CD8-positive, alpha-beta memory T cell (primary cell): ENCODE data around the gene RGS6. TPM values are rescaled to one million over a fixed set of nuclear protein-coding genes. Genes with fewer than 3 reads are reported as not detected.

Source experiments
- CTCF ChIA-PET: fragments of 350-600 bp; sonication (Branson Sonifier 250); formaldehyde crosslinking; loops from one replicate; lab custom pipeline; 2021; ENCODE audit warnings: antibody characterized with exemption; lab: Charles Lee
- POLR2A ChIA-PET: fragments of 350-600 bp; sonication (Branson Sonifier 250); formaldehyde crosslinking; loops from one replicate; lab custom pipeline; 2021; ENCODE audit warnings: antibody characterized with exemption; lab: Charles Lee
- DNase-seq, 5 donors: peaks; one replicate each; pipeline versions ENCODE4 v3.0.0 to v3.0.0-alpha.2; 2020 to 2022; ENCODE audit warnings: mixed read lengths in 1 of 5
- H3K27ac ChIP-seq: one replicate; pipeline ENCODE4 v1.7.0; 2013; ENCODE audit warnings: low read depth, mild to moderate bottlenecking, low read length, moderate library complexity
- H3K27me3 ChIP-seq: 2 replicates; pipeline ENCODE4 v1.7.0; 2013; ENCODE audit warnings: low read length, mild to moderate bottlenecking; ENCODE audit not compliant: insufficient read depth, poor library complexity, severe bottlenecking
- H3K36me3 ChIP-seq: 2 replicates; pipeline ENCODE4 v1.7.0; 2013; ENCODE audit warnings: mild to moderate bottlenecking, low read length, moderate library complexity; ENCODE audit not compliant: insufficient read depth
- H3K4me1 ChIP-seq: 2 replicates; pipeline ENCODE4 v1.7.0; 2013; ENCODE audit warnings: mild to moderate bottlenecking, low read length, moderate library complexity; ENCODE audit not compliant: insufficient read depth
- H3K4me3 ChIP-seq: 2 replicates; pipeline ENCODE4 v1.7.0; 2013; ENCODE audit warnings: mild to moderate bottlenecking, low read length
- H3K9me3 ChIP-seq: 2 replicates; pipeline ENCODE4 v1.7.0; 2013; ENCODE audit warnings: mild to moderate bottlenecking, low read length
- H3K27ac Mint-ChIP-seq, 8 donors: one replicate each; pipeline ENCODE4 v1.8.0; 2020 to 2021; ENCODE audit warnings: mixed read lengths in 8 of 8, mild to moderate bottlenecking in 6 of 8, inconsistent platforms in 3 of 8, moderate library complexity in 3 of 8
- H3K27me3 Mint-ChIP-seq, 2 donors: one replicate each; pipeline ENCODE4 v1.8.0; 2020 to 2021; ENCODE audit warnings: mixed read lengths in 2 of 2, mild to moderate bottlenecking in 1 of 2, moderate library complexity in 1 of 2
- H3K36me3 Mint-ChIP-seq, 3 donors: one replicate each; pipeline ENCODE4 v1.8.0; 2020 to 2021; ENCODE audit warnings: mixed read lengths in 3 of 3, inconsistent platforms in 1 of 3, mild to moderate bottlenecking in 1 of 3
- H3K4me1 Mint-ChIP-seq, 3 donors: one replicate each; pipeline ENCODE4 v1.8.0; 2020 to 2021; ENCODE audit warnings: mixed read lengths in 3 of 3, inconsistent platforms in 1 of 3, mild to moderate bottlenecking in 1 of 3
- H3K4me3 Mint-ChIP-seq, 7 donors: one replicate each; pipeline ENCODE4 v1.8.0; 2020 to 2021; ENCODE audit warnings: mixed read lengths in 7 of 7, mild to moderate bottlenecking in 6 of 7, moderate library complexity in 4 of 7, inconsistent platforms in 2 of 7
- H3K9me3 Mint-ChIP-seq, 5 donors: one replicate each; pipeline ENCODE4 v1.8.0; 2020 to 2022; ENCODE audit warnings: mixed read lengths in 5 of 5, mild to moderate bottlenecking in 3 of 5, moderate library complexity in 2 of 5, inconsistent platforms in 1 of 5
- polyA plus RNA-seq: library from polyadenylated mRNA; unstranded; fragments of 300-500 nt; fragmentation: Illumina TruSeq; gene quantifications from one replicate; pipeline ENCODE4 v1.2.3, GENCODE V29; 2021
- total RNA-seq, 2 experiments: library from RNA; stranded (reverse); gene quantifications; one replicate each; pipeline ENCODE4 v1.2.3, GENCODE V29; 2021

Gene RGS6
- total and polyA plus RNA-seq, 3 experiments from 2014 or later, result 0.60 to 0.88 TPM; not detected in 1

GRCh38 chr14:72521968-72522741 is 589.9 kb downstream of the RGS6 start:
- POLR2A ChIA-PET, result no interaction called here

GRCh38 chr14:72522847-72523246 is 590.6 kb downstream of the RGS6 start:
- ChIA-PET POLR2A (no interaction called here), CTCF (no interaction called here)
- Mint-ChIP-seq H3K9me3 (peaks cover 0 to 2% (median 0%) of the 10 kb centered on the region in 5 donors), H3K36me3 (peaks cover 0 to 7% (median 0%) of the 10 kb centered on the region in 3 donors), H3K4me3 (no peak overlapping the region), H3K27ac (no peak overlapping the region), H3K27me3 (no peaks in the 10 kb centered on the region), H3K4me1 (peaks cover 53 to 65% (median 59%) of the 10 kb centered on the region in 3 donors)
- H3K4me3 ChIP-seq, result no peak overlapping the region
- no peaks in the 10 kb centered on the region for H3K9me3 ChIP-seq
- no peaks in the 10 kb centered on the region for H3K36me3 ChIP-seq
- H3K4me1 ChIP-seq, result peaks cover 36% of the 10 kb centered on the region
- no peak overlapping the region for H3K27ac ChIP-seq
- DNase-seq, result no peak
- no peaks in the 10 kb centered on the region for H3K27me3 ChIP-seq

More at GRCh38 chr14:72521968-72522741, 589.9 kb downstream of the RGS6 start:
- H3K36me3 ChIP-seq, result no peaks in the 10 kb centered on the region
- Mint-ChIP-seq H3K27ac (no peak overlapping the region), H3K27me3 (no peaks in the 10 kb centered on the region), H3K9me3 (peaks cover 0 to 2% (median 0%) of the 10 kb centered on the region in 5 donors), H3K4me1 (peaks cover 60 to 72% (median 66%) of the 10 kb centered on the region in 3 donors), H3K36me3 (peaks cover 0 to 3% (median 0%) of the 10 kb centered on the region in 3 donors), H3K4me3 (no peak overlapping the region)
- H3K27ac ChIP-seq, result no peak overlapping the region
- no peaks in the 10 kb centered on the region for H3K9me3 ChIP-seq
- CTCF ChIA-PET, result no interaction called here
- H3K4me1 ChIP-seq, result peaks cover 43% of the 10 kb centered on the region
- H3K27me3 ChIP-seq, result no peaks in the 10 kb centered on the region
- DNase-seq, result no peak
- H3K4me3 ChIP-seq, result no peak overlapping the region

- Histone ChIP-seq H3K4me3 (no peak overlapping the region), H3K27ac (no peak overlapping the region), H3K27me3 (no peaks in the 10 kb centered on the region), H3K4me1 (peaks cover 28% of the 10 kb centered on the region), H3K9me3 (no peaks in the 10 kb centered on the region), H3K36me3 (no peaks in the 10 kb centered on the region)
- DNase-seq, result no peak
- Mint-ChIP-seq H3K9me3 (peaks cover 0 to 2% (median 0%) of the 10 kb centered on the region in 5 donors), H3K4me3 (peak overlapping the region in 1 of 7 donors; percentile 18), H3K27me3 (no peaks in the 10 kb centered on the region), H3K36me3 (peaks cover 0 to 7% (median 0%) of the 10 kb centered on the region in 3 donors), H3K27ac (no peak overlapping the region), H3K4me1 (peaks cover 49 to 64% (median 53%) of the 10 kb centered on the region in 3 donors)
- CTCF ChIA-PET, result interaction anchor here (0.5 kb wide), 1 partner anchor 16 kb away, joined by 3 read pairs; no protein-coding TSS in a partner anchor
- POLR2A ChIA-PET, result no interaction called here
Measured at GRCh38 chr14:72523424-72524294, 591.4 kb downstream of the RGS6 start.

GRCh38 chr14:72524295-72524629 is 592.0 kb downstream of the RGS6 start:
- Histone ChIP-seq H3K9me3 (no peaks in the 10 kb centered on the region), H3K36me3 (no peaks in the 10 kb centered on the region), H3K4me3 (no peak overlapping the region), H3K4me1 (peaks cover 22% of the 10 kb centered on the region), H3K27me3 (no peaks in the 10 kb centered on the region), H3K27ac (no peak overlapping the region)
- Mint-ChIP-seq H3K4me1 (peaks cover 43 to 58% (median 47%) of the 10 kb centered on the region in 3 donors), H3K4me3 (peak overlapping the region in 1 of 7 donors; percentile 18), H3K27ac (no peak overlapping the region), H3K36me3 (peaks cover 0 to 7% (median 0%) of the 10 kb centered on the region in 3 donors), H3K27me3 (no peaks in the 10 kb centered on the region), H3K9me3 (peaks cover 0 to 2% (median 0%) of the 10 kb centered on the region in 5 donors)
- ChIA-PET POLR2A (interaction anchor here (0.6 kb wide), 1 partner anchor 108 kb away, joined by 4 read pairs; no protein-coding TSS in a partner anchor), CTCF (no interaction called here)
- no peak for DNase-seq

- Mint-ChIP-seq H3K27ac (no peak overlapping the region), H3K9me3 (peaks cover 0 to 2% (median 0%) of the 10 kb centered on the region in 5 donors), H3K27me3 (no peaks in the 10 kb centered on the region), H3K4me3 (no peak overlapping the region), H3K4me1 (peaks cover 33 to 48% (median 37%) of the 10 kb centered on the region in 3 donors), H3K36me3 (peaks cover 0 to 7% (median 0%) of the 10 kb centered on the region in 3 donors)
- CTCF ChIA-PET, result no interaction called here
- Histone ChIP-seq H3K4me3 (no peak overlapping the region), H3K36me3 (no peaks in the 10 kb centered on the region), H3K27ac (no peak overlapping the region), H3K4me1 (peaks cover 12% of the 10 kb centered on the region), H3K27me3 (no peaks in the 10 kb centered on the region), H3K9me3 (no peaks in the 10 kb centered on the region)
- POLR2A ChIA-PET, result no interaction called here
- DNase-seq, result no peak
Measured at GRCh38 chr14:72525087-72525915, 593.1 kb downstream of the RGS6 start.

- H3K4me1 Mint-ChIP-seq, result peaks cover 29 to 40% (median 36%) of the 10 kb centered on the region in 3 donors
- H3K9me3 ChIP-seq, result no peaks in the 10 kb centered on the region
- peaks cover 0 to under 1% (median 0%) of the 10 kb centered on the region in 5 donors for H3K9me3 Mint-ChIP-seq
- H3K27me3 ChIP-seq, result no peaks in the 10 kb centered on the region
- no peaks in the 10 kb centered on the region for H3K36me3 ChIP-seq
- no peak overlapping the region for H3K27ac Mint-ChIP-seq
- no peaks in the 10 kb centered on the region for H3K27me3 Mint-ChIP-seq
- POLR2A ChIA-PET, result no interaction called here
- no peak for DNase-seq
- peaks cover 28% of the 10 kb centered on the region for H3K4me1 ChIP-seq
- H3K36me3 Mint-ChIP-seq, result peaks cover 0 to 7% (median 0%) of the 10 kb centered on the region in 3 donors
- CTCF ChIA-PET, result interaction anchor here (0.7 to 4.9 kb wide), 3 partner anchors 11 to 377 kb away, joined by 3 to 22 read pairs (median 7); no protein-coding TSS in a partner anchor
- no peak overlapping the region for H3K4me3 ChIP-seq
- no peak overlapping the region for H3K4me3 Mint-ChIP-seq
- no peak overlapping the region for H3K27ac ChIP-seq
Measured at GRCh38 chr14:72527591-72527990, 595.4 kb downstream of the RGS6 start.

GRCh38 chr14:72528059-72528862 is 596.0 kb downstream of the RGS6 start:
- no peak overlapping the region for H3K4me3 Mint-ChIP-seq
- CTCF ChIA-PET, result interaction anchor here (0.7 to 4.9 kb wide), 3 partner anchors 11 to 377 kb away, joined by 3 to 22 read pairs (median 7); no protein-coding TSS in a partner anchor
- Histone ChIP-seq H3K9me3 (no peaks in the 10 kb centered on the region), H3K4me3 (no peak overlapping the region), H3K27me3 (no peaks in the 10 kb centered on the region), H3K36me3 (no peaks in the 10 kb centered on the region), H3K27ac (no peak overlapping the region), H3K4me1 (peaks cover 35% of the 10 kb centered on the region)
- no peak overlapping the region for H3K27ac Mint-ChIP-seq
- H3K27me3 Mint-ChIP-seq, result no peaks in the 10 kb centered on the region
- DNase-seq, result no peak
- H3K4me1 Mint-ChIP-seq, result peaks cover 36 to 45% (median 43%) of the 10 kb centered on the region in 3 donors
- peaks cover 0 to 7% (median 0%) of the 10 kb centered on the region in 3 donors for H3K36me3 Mint-ChIP-seq
- POLR2A ChIA-PET, result interaction anchor here (0.6 kb wide), 1 partner anchor 246 kb away, joined by 3 read pairs; no protein-coding TSS in a partner anchor
- peaks cover 0 to 6% (median 3%) of the 10 kb centered on the region in 5 donors for H3K9me3 Mint-ChIP-seq
